ENCODE results near the gene CDKAL1. TPM values are rescaled to one million over a fixed set of nuclear protein-coding genes. Genes with fewer than 3 reads are reported as not detected.

Gene CDKAL1
- total RNA-seq, 3 donors from 2014 or later = 13.0 to 27.2 (median 18.0) TPM

GRCh38 chr6:20564777-20565176 lies 30.5 kb downstream of the CDKAL1 start:
- Histone ChIP-seq H3K4me1 (no peaks in the 10 kb centered on the region), H3K36me3 (no peaks in the 10 kb centered on the region), H3K4me3 (no peak overlapping the region), H3K27me3 (no peaks in the 10 kb centered on the region), H3K27ac (no peak overlapping the region), H3K9me3 (no peaks in the 10 kb centered on the region)
- TF ChIP-seq CTCF (IDR thresholded peaks at IDR 0.05) (no peak), POLR2AphosphoS5 (IDR thresholded peaks at IDR 0.05) (no peak), POLR2A (IDR thresholded peaks at IDR 0.05) (no peak)
- intact Hi-C loops (cut with DNase I; ENCODE audit: low total_unique reads) = no loop called here
- no peak for DNase-seq (ENCODE audit: low spot score in 2 of 2)

- no peak for TF ChIP-seq CTCF (IDR thresholded peaks at IDR 0.05)
- no peak for TF ChIP-seq POLR2AphosphoS5 (IDR thresholded peaks at IDR 0.05)
- TF ChIP-seq POLR2A (IDR thresholded peaks at IDR 0.05) = no peak
Observed at GRCh38 chr6:20565342-20565741, 31.1 kb downstream of the CDKAL1 start.

GRCh38 chr6:20566109-20566508 lies 31.9 kb downstream of the CDKAL1 start:
- no peak overlapping the region for H3K27ac ChIP-seq
- H3K27me3 ChIP-seq = no peaks in the 10 kb centered on the region
- no peaks in the 10 kb centered on the region for H3K36me3 ChIP-seq
- intact Hi-C loops (cut with DNase I; ENCODE audit: low total_unique reads) = no loop called here
- TF ChIP-seq CTCF (IDR thresholded peaks at IDR 0.05) = no peak
- TF ChIP-seq POLR2A (IDR thresholded peaks at IDR 0.05) = no peak
- no peak for TF ChIP-seq POLR2AphosphoS5 (IDR thresholded peaks at IDR 0.05)
- no peaks in the 10 kb centered on the region for H3K9me3 ChIP-seq
- DNase-seq (ENCODE audit: low spot score in 2 of 2) = no peak
- no peak overlapping the region for H3K4me3 ChIP-seq
- no peaks in the 10 kb centered on the region for H3K4me1 ChIP-seq

More at GRCh38 chr6:20565342-20565741, 31.1 kb downstream of the CDKAL1 start:
- no peaks in the 10 kb centered on the region for H3K27me3 ChIP-seq
- DNase-seq (ENCODE audit: low spot score in 2 of 2) = no peak
- no peak overlapping the region for H3K27ac ChIP-seq
- no peaks in the 10 kb centered on the region for H3K4me1 ChIP-seq
- no peaks in the 10 kb centered on the region for H3K9me3 ChIP-seq
- H3K36me3 ChIP-seq = no peaks in the 10 kb centered on the region
- no peak overlapping the region for H3K4me3 ChIP-seq
- intact Hi-C loops (cut with DNase I; ENCODE audit: low total_unique reads) = no loop called here

GRCh38 chr6:20569000-20569610 lies 34.8 kb downstream of the CDKAL1 start:
- no peaks in the 10 kb centered on the region for H3K27me3 ChIP-seq
- H3K27ac ChIP-seq = peak overlapping the region; percentile 49 to 68
- intact Hi-C loops (cut with DNase I; ENCODE audit: low total_unique reads) = no loop called here
- H3K36me3 ChIP-seq = no peaks in the 10 kb centered on the region
- no peak for DNase-seq (ENCODE audit: low spot score in 2 of 2)
- H3K9me3 ChIP-seq = no peaks in the 10 kb centered on the region
- H3K4me1 ChIP-seq = no peaks in the 10 kb centered on the region
- no peak overlapping the region for H3K4me3 ChIP-seq
- TF ChIP-seq POLR2AphosphoS5 (IDR thresholded peaks at IDR 0.05) = no peak
- TF ChIP-seq CTCF (IDR thresholded peaks at IDR 0.05) = no peak
- no peak for TF ChIP-seq POLR2A (IDR thresholded peaks at IDR 0.05)

DNA sequence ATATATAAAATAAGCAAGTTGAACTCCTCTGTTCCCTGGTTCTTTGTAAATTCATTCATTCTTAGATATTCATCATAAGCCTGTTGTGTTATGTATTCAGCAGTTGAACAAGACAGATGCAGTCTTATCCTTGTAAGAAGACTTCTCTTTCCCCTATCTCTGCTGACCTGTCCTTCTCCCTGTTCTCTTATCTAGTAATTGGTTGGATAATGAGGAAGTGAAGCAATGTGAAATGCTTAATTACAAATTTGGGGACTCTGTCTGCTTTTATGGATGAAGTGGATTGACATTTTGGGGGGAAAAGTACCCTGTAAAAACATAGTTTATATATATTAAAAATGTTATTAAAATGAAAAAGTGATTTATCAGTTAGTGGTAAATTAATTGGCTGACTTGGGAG lies 37.0 kb downstream of the CDKAL1 start:
- Histone ChIP-seq H3K4me3 (no peak overlapping the region), H3K27ac (no peak overlapping the region), H3K27me3 (no peaks in the 10 kb centered on the region), H3K4me1 (no peaks in the 10 kb centered on the region), H3K9me3 (no peaks in the 10 kb centered on the region), H3K36me3 (no peaks in the 10 kb centered on the region)
- intact Hi-C loops (cut with DNase I; ENCODE audit: low total_unique reads) = no loop called here
- no peak for DNase-seq (ENCODE audit: low spot score in 2 of 2)
- TF ChIP-seq CTCF (IDR thresholded peaks at IDR 0.05) = no peak
